SW480 (cell line): ENCODE results near the gene KIFC3.
"Not testable (repeated sequence)": the region's sequence is repeated elsewhere in the genome, so short reads cannot be mapped to it uniquely, and the experiment has no call there.

Experiments
- DNase-seq: peaks from one replicate; pipeline ENCODE4 v3.0.0-alpha.2; 2016; ENCODE audit warnings: low spot score

Gene KIFC3

GRCh38 chr16:57802341-57803133 lies at the start of gene KIFC3:
KIFC3 (minus strand) TSS chr16:57802491; CDS start chr16:57798243, 4,248 bp downstream.
- DNase-seq, result no peak

GRCh38 chr16:57848181-57848580 lies 45.9 kb upstream of the KIFC3 start:
- no peak for DNase-seq

- DNase-seq, result not testable (repeated sequence)
These were observed 44.6 kb upstream of the KIFC3 start for GRCh38 chr16:57846931-57847330.

GRCh38 chr16:57846078-57846697 lies 43.9 kb upstream of the KIFC3 start:
- DNase-seq, result no peak

- no peak for DNase-seq
These were observed 42.8 kb upstream of the KIFC3 start for GRCh38 chr16:57845115-57845514.

- no peak for DNase-seq
These were observed 42.2 kb upstream of the KIFC3 start for GRCh38 chr16:57844416-57845030.

GRCh38 chr16:57843400-57843799 lies 41.1 kb upstream of the KIFC3 start:
- DNase-seq, result no peak

GRCh38 chr16:57842601-57843000 lies 40.3 kb upstream of the KIFC3 start:
- no peak for DNase-seq

GRCh38 chr16:57840833-57841232 lies 38.5 kb upstream of the KIFC3 start:
- no peak for DNase-seq

GRCh38 chr16:57838161-57838560 lies 35.9 kb upstream of the KIFC3 start:
- no peak for DNase-seq

GRCh38 chr16:57837305-57838125 lies 35.2 kb upstream of the KIFC3 start:
- DNase-seq, result no peak

GRCh38 chr16:57835439-57835838 lies 33.1 kb upstream of the KIFC3 start:
- DNase-seq, result not testable (repeated sequence)

- DNase-seq, result no peak
These were observed 32.6 kb upstream of the KIFC3 start for GRCh38 chr16:57834936-57835335.

- no peak for DNase-seq
These were observed 28.7 kb upstream of the KIFC3 start for GRCh38 chr16:57830890-57831484.

GRCh38 chr16:57829969-57830360 lies 27.7 kb upstream of the KIFC3 start:
- DNase-seq, result no peak

GRCh38 chr16:57828272-57829161 lies 26.2 kb upstream of the KIFC3 start:
- no peak for DNase-seq

GRCh38 chr16:57826706-57827625 lies 24.7 kb upstream of the KIFC3 start:
- DNase-seq, result no peak

- DNase-seq, result no peak
These were observed 23.8 kb upstream of the KIFC3 start for GRCh38 chr16:57826052-57826451.

GRCh38 chr16:57825298-57826044 lies 23.2 kb upstream of the KIFC3 start:
- DNase-seq, result no peak
